GM12875 (cell line): Measurements from ENCODE around the gene SLC27A1.

Source experiments
- H3K4me3 ChIP-seq: one replicate; pipeline ENCODE4 v1.5.1; 2011; ENCODE audit warnings: low read depth, low read length, control low read depth
- CTCF ChIP-seq: IDR thresholded peaks from 2 replicates; pipeline ENCODE4 v1.5.1; 2011; ENCODE audit warnings: low read depth, mild to moderate bottlenecking, control low read depth, inconsistent platforms, low read length, moderate library complexity, borderline replicate concordance; ENCODE audit not compliant: insufficient read depth

SLC27A1 gene

DNA sequence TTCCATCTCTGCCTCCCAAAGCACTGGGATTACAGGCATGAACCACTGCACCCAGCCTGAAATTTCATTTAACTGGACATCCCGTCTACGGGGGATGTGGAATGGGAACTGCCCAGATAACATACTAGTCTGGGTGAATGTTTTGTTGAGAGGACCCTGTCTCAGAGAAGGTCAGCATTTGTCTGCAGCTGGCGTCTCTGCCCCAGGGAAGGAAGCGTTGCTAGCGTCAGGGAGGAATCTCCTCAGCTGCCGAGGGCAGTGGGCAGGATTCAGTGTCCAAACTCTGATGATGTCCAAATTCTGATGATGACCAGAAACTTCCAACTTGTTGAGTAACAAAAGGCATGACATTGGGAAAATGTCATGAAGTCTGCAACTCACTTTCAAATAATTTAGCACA lies 12.7 kb upstream of the SLC27A1 start:
- H3K4me3 ChIP-seq, result no peak overlapping the region
- no peak for TF ChIP-seq CTCF

GRCh38 chr19:17458970-17459369 lies 11.4 kb upstream of the SLC27A1 start:
- no peak for TF ChIP-seq CTCF
- H3K4me3 ChIP-seq, result no peak overlapping the region

DNA sequence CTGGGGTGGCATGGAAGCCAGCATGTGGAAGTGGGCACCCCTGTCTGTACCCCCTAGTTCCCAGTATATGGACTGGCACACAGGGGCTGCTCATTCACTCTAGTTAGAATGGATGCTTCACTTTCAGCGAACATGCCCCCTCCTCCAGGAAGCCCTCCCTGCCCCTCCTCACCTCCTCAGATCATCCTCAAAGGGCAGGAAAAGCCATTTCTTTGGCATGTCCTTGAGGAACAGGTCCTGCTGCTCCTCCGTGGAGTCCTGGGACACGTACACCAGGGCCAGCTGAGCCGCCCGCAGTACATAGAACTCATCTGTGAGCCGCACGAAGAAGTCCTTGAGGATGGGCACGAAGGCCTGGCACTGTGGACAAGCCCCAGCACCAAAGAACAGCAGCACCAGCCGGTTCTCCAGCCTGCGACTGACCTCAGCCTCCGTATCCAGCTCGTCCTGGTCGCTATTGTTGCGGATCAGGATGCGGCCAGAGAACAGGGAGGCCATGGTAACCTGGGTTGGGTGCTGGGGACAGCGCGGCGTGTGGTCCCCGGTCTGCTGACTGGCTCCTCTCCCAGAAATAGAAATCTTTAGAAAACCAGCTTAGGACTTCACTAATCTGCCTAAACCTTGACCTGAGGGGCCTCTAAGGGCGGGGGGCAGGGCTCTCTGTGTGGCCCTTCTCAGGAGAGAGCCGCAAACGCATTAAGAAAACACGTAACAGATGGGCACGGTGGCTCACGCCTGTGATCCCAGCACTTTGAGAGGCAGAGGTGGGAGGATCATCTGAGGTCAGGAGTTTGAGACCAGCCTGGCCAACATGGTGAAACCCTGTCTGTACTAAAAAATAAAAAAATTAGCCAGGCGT lies 9.7 kb upstream of the SLC27A1 start, which contains the start of gene NXNL1:
Gene NXNL1, minus strand, starts transcription at position 555 of the 859 bp plus-strand sequence. Its CDS starts 57 bp downstream, at position 498.
- no peak for TF ChIP-seq CTCF
- no peak within 1 kb of the TSS for H3K4me3 ChIP-seq

GRCh38 chr19:17466487-17466850 lies 3.9 kb upstream of the SLC27A1 start:
- H3K4me3 ChIP-seq, result no peak overlapping the region
- no peak for TF ChIP-seq CTCF

GRCh38 chr19:17467471-17468301 lies 2.6 kb upstream of the SLC27A1 start:
- no peak overlapping the region for H3K4me3 ChIP-seq
- no peak for TF ChIP-seq CTCF

DNA sequence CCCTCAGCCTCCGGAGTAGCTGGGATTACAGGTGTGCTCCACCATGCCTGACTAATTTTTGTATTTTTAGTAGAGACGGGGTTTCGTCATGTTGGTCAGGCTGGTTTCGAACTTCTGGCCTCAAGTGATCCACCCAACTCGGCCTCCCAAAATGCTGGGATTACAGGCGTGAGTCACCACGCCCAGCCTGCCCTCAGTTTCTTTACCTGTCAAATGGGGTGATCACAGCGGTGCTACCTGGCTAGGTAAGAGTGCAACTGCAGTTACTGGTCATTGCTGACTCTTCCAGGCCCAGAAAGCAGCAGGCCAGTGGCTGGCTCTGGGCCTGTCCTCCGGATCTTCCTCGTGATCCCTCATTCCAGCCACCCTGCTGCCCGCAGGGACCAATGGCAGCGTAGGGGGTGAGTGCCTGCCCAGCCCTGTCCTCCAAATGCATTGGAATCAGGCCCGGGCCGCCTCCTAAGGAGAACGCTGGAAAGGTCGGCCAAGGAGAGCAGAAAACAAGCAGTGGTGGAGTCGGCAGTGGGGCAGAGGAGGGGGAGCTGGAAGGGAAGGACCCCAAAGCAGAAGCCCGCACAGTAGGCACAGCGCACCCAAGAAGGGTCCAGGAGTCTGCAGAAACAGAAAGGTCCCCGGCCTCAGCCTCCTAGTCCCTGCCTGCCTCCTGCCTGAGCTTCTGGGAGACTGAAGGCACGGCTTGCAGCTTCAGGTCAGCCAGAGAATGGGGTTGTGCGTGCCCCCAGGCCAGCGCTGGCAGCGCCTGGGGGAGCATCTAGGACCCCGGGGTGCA lies 1.8 kb upstream of the SLC27A1 start:
- no peak for TF ChIP-seq CTCF
- no peak overlapping the region for H3K4me3 ChIP-seq
